ENCODE data around the gene HBG2.

GRCh38 chr11:5269715-5270147, 15.2 kb upstream of the HBG2 start, which contains the start of gene HBE1:
- TF ChIP-seq TAF1 (IDR thresholded peaks at IDR 0.05; ENCODE audit: low read depth) = no peak
- no peak for TF ChIP-seq EZH2 (IDR thresholded peaks at IDR 0.05; ENCODE audit: borderline replicate concordance, insufficient read depth, low read length, poor library complexity, severe bottlenecking)
- TF ChIP-seq POLR2AphosphoS5 (IDR thresholded peaks at IDR 0.05) = no peak
